Spleen (tissue), 11 donors: ENCODE measurements around the gene HRC. TPM values are rescaled to one million over a fixed set of nuclear protein-coding genes. Genes with fewer than 3 reads are reported as not detected.

ENCODE experiments used
- DNase-seq: peaks from one replicate; pipeline ENCODE4 v3.0.0-alpha.2; 2020
- H3K27ac ChIP-seq, 8 donors: fragments of 200-600 bp; sonication (generic) in 7 of 8; 1 replicate in 4 of 8; 2 replicates in 4 of 8; pipeline versions ENCODE4 v1.5.0 to v1.8.0; 2016 to 2021; ENCODE audit warnings: inconsistent platforms in 4 of 8, mild to moderate bottlenecking in 4 of 8, moderate library complexity in 1 of 8
- H3K27me3 ChIP-seq, 7 donors: fragments of 200-600 bp; sonication (generic) in 6 of 7; replicated peaks in 1 of 7; 1 replicate in 4 of 7; 2 replicates in 3 of 7; pipeline versions ENCODE4 v1.5.0 to v1.8.0; 2016 to 2021; ENCODE audit warnings: inconsistent platforms in 3 of 7, mild to moderate bottlenecking in 1 of 7
- H3K36me3 ChIP-seq, 6 donors: fragments of 200-600 bp; sonication (generic) in 5 of 6; 1 replicate in 4 of 6; 2 replicates in 2 of 6; pipeline versions ENCODE4 v1.5.0 to v1.8.0; 2016 to 2021; ENCODE audit warnings: inconsistent platforms in 2 of 6
- H3K4me1 ChIP-seq, 6 donors: fragments of 200-600 bp; sonication (generic) in 5 of 6; 1 replicate in 3 of 6; 2 replicates in 3 of 6; pipeline versions ENCODE4 v1.5.0 to v1.8.0; 2016 to 2021; ENCODE audit warnings: inconsistent platforms in 3 of 6
- H3K4me3 ChIP-seq, 8 donors: fragments of 200-600 bp; sonication (generic) in 7 of 8; 1 replicate in 4 of 8; 2 replicates in 4 of 8; pipeline versions ENCODE4 v1.5.0 to v1.8.0; 2016 to 2021; ENCODE audit warnings: inconsistent platforms in 4 of 8, mild to moderate bottlenecking in 4 of 8, moderate library complexity in 2 of 8
- H3K9me3 ChIP-seq, 8 donors: fragments of 200-600 bp; sonication (generic) in 7 of 8; 1 replicate in 4 of 8; 2 replicates in 4 of 8; pipeline versions ENCODE4 v1.5.0 to v1.8.0; 2016 to 2021; ENCODE audit warnings: inconsistent platforms in 4 of 8
- CTCF ChIP-seq, 11 experiments: fragments of 200-600 bp in 7 of 11; fragments of 450-650 bp in 4 of 11; sonication (generic) in 4 of 11; IDR thresholded peaks in 8 of 11; conservative IDR thresholded peaks in 3 of 11; 1 replicate in 7 of 11; 2 replicates in 4 of 11; pipeline versions ENCODE4 v1.4.0 to v1.8.0; 2016 to 2021; ENCODE audit warnings: antibody characterized with exemption in 11 of 11, inconsistent platforms in 4 of 11, mild to moderate bottlenecking in 1 of 11
- POLR2A ChIP-seq, 3 donors: fragments of 450-650 bp; IDR thresholded peaks; one replicate each; pipeline ENCODE4 v1.5.1; 2017; ENCODE audit warnings: antibody characterized with exemption in 3 of 3, mild to moderate bottlenecking in 1 of 3
- POLR2AphosphoS5 ChIP-seq, 3 donors: sonication (generic); formaldehyde crosslinking; IDR thresholded peaks; one replicate each; pipeline ENCODE4 v1.5.1; 2017; ENCODE audit warnings: antibody characterized with exemption in 3 of 3
- WGBS, 5 donors: extraction: QIAGEN DNeasy Blood & Tissue Kit in 3 of 5; methylation state at CpG; one replicate each; pipeline versions ENCODE4 v1.1.5 to v1.1.7; 2013 to 2018; 5-methylcytosine and 5-hydroxymethylcytosine counted together
- intact Hi-C: fragments of 100-400 bp; cut with DNase I; formaldehyde crosslinking; loops from one replicate; pipeline ENCODE4 v1.15.0; 2023; ENCODE audit warnings: low total_unique reads
- polyA plus RNA-seq, 3 donors: library from polyadenylated mRNA; stranded (reverse); fragments of 200-250 nt; gene quantifications; one replicate each; pipeline ENCODE4 v1.2.1, GENCODE V29; 2013
- total RNA-seq, 7 donors: library from RNA; depleted of rRNA in 3 of 7; stranded (reverse); fragments of >200 nt in 3 of 7; fragmentation: NEBNext Ultra II Directional in 4 of 7; extraction: Animal tissue kit (Norgen Biotek cat#: 25700) in 4 of 7; gene quantifications; one replicate each; pipeline versions ENCODE4 v1.1.0 to v1.2.1, GENCODE V29; 2016 to 2021
- donor health status: healthy with polysubstance abuse.
- donor health status: DM: no; HTN: no; CAD: no; lungs with moderate emphysema.
- donor health status: DM: no; HTN: no; CAD: no.
- donor health status: Bipolar disorder and iron deficiency.
- donor health status: healthy.
- donor health status: DM: no; HTN: no; CAD: no.
- donor health status: DM: yes; HTN: yes; CAD: no.

Gene HRC
- total and polyA plus RNA-seq, 10 donors, result 0.07 to 0.47 (median 0.27) TPM; not detected in 5

GRCh38 chr19:49196527-49197240 lies 41.5 kb upstream of the HRC start:
- intact Hi-C loops, result no loop called here
- TF ChIP-seq CTCF (IDR thresholded peaks at IDR 0.05 in 8 of 11, conservative IDR thresholded peaks at IDR 0.05 in 3 of 11) (no peak), POLR2A (IDR thresholded peaks at IDR 0.05) (no peak), POLR2AphosphoS5 (IDR thresholded peaks at IDR 0.05) (no peak)
- Histone ChIP-seq H3K27ac (no peak overlapping the region), H3K27me3 (no peaks in the 10 kb centered on the region), H3K4me3 (no peak overlapping the region), H3K36me3 (peaks cover 0 to 17% (median 0%) of the 10 kb centered on the region in 6 donors), H3K4me1 (peaks cover 0 to 7% (median 0%) of the 10 kb centered on the region in 6 donors), H3K9me3 (no peaks in the 10 kb centered on the region)
- no peak for DNase-seq
- 75 to 90% (median 78%) methylated on average over 38 to 40 of the region's 40 CpGs for WGBS, 5 donors

- Histone ChIP-seq H3K27ac (no peak overlapping the region), H3K27me3 (no peaks in the 10 kb centered on the region), H3K4me1 (peaks cover 0 to 10% (median 1%) of the 10 kb centered on the region in 6 donors), H3K4me3 (no peak overlapping the region), H3K36me3 (peaks cover 0 to 11% (median 0%) of the 10 kb centered on the region in 6 donors), H3K9me3 (no peaks in the 10 kb centered on the region)
- DNase-seq, result no peak
- intact Hi-C loops, result no loop called here
- TF ChIP-seq POLR2AphosphoS5 (IDR thresholded peaks at IDR 0.05), result no peak
- TF ChIP-seq CTCF (IDR thresholded peaks at IDR 0.05 in 8 of 11, conservative IDR thresholded peaks at IDR 0.05 in 3 of 11), result no peak
- TF ChIP-seq POLR2A (IDR thresholded peaks at IDR 0.05), result no peak
- 79 to 90% (median 81%) methylated on average over 4 of the region's 4 CpGs for WGBS, 5 donors
Observed at GRCh38 chr19:49194408-49194807, 39.2 kb upstream of the HRC start.

GRCh38 chr19:49193822-49194394 lies 38.7 kb upstream of the HRC start:
- intact Hi-C loops, result no loop called here
- H3K4me3 ChIP-seq, result no peak overlapping the region
- no peaks in the 10 kb centered on the region for H3K9me3 ChIP-seq
- peaks cover 0 to 14% (median 0%) of the 10 kb centered on the region in 6 donors for H3K36me3 ChIP-seq
- H3K4me1 ChIP-seq, result peaks cover 0 to 13% (median 2%) of the 10 kb centered on the region in 6 donors
- WGBS, 5 donors, result 91 to 93% (median 92%) methylated on average over 6 of the region's 6 CpGs
- no peak overlapping the region for H3K27ac ChIP-seq
- DNase-seq, result no peak
- H3K27me3 ChIP-seq, result no peaks in the 10 kb centered on the region
- no peak for TF ChIP-seq CTCF (IDR thresholded peaks at IDR 0.05 in 8 of 11, conservative IDR thresholded peaks at IDR 0.05 in 3 of 11)

GRCh38 chr19:49190781-49191180 lies 35.6 kb upstream of the HRC start:
- TF ChIP-seq POLR2A (IDR thresholded peaks at IDR 0.05) (no peak), CTCF (IDR thresholded peaks at IDR 0.05 in 8 of 11, conservative IDR thresholded peaks at IDR 0.05 in 3 of 11) (no peak), POLR2AphosphoS5 (IDR thresholded peaks at IDR 0.05) (no peak)
- 73 to 92% (median 85%) methylated on average over 3 of the region's 3 CpGs for WGBS, 5 donors
- DNase-seq, result no peak
- intact Hi-C loops, result no loop called here
- Histone ChIP-seq H3K4me1 (peaks cover 0 to 21% (median 2%) of the 10 kb centered on the region in 6 donors), H3K9me3 (peaks cover 0 to 4% (median 0%) of the 10 kb centered on the region in 8 donors), H3K4me3 (no peak overlapping the region), H3K27ac (no peak overlapping the region), H3K27me3 (no peaks in the 10 kb centered on the region), H3K36me3 (peaks cover 0 to 12% (median 0%) of the 10 kb centered on the region in 6 donors)
